ENCODE measurements around the gene HBA1. TPM values are rescaled to one million over a fixed set of nuclear protein-coding genes. Genes with fewer than 3 reads are reported as not detected.
"Not testable (repeated sequence)": the region's sequence is repeated elsewhere in the genome, so short reads cannot be mapped to it uniquely, and the experiment has no call there.

The HBA1 gene
- total RNA-seq (ENCODE audit: low replicate concordance): not detected in 2 replicates
- long read RNA-seq: 0 reads

DNA sequence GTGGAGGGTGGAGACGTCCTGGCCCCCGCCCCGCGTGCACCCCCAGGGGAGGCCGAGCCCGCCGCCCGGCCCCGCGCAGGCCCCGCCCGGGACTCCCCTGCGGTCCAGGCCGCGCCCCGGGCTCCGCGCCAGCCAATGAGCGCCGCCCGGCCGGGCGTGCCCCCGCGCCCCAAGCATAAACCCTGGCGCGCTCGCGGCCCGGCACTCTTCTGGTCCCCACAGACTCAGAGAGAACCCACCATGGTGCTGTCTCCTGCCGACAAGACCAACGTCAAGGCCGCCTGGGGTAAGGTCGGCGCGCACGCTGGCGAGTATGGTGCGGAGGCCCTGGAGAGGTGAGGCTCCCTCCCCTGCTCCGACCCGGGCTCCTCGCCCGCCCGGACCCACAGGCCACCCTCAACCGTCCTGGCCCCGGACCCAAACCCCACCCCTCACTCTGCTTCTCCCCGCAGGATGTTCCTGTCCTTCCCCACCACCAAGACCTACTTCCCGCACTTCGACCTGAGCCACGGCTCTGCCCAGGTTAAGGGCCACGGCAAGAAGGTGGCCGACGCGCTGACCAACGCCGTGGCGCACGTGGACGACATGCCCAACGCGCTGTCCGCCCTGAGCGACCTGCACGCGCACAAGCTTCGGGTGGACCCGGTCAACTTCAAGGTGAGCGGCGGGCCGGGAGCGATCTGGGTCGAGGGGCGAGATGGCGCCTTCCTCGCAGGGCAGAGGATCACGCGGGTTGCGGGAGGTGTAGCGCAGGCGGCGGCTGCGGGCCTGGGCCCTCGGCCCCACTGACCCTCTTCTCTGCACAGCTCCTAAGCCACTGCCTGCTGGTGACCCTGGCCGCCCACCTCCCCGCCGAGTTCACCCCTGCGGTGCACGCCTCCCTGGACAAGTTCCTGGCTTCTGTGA is at the start of gene HBA1:
TSS of gene HBA1 (plus strand) at position 204 of the 906 bp plus-strand sequence. CDS start at position 241, 37 bp downstream.
- peak within 1 kb of the TSS; percentile 65 for H3K4me3 Mint-ChIP-seq
- not testable (repeated sequence) for H3K9me3 Mint-ChIP-seq; H3K27ac Mint-ChIP-seq; H3K4me1 Mint-ChIP-seq (ENCODE audit: unreplicated experiment); DNase-seq (ENCODE audit: extremely low spot score, unreplicated experiment); H3K36me3 Mint-ChIP-seq
- H3K27me3 Mint-ChIP-seq: peaks cover 60% of the 10 kb centered on the region

DNA sequence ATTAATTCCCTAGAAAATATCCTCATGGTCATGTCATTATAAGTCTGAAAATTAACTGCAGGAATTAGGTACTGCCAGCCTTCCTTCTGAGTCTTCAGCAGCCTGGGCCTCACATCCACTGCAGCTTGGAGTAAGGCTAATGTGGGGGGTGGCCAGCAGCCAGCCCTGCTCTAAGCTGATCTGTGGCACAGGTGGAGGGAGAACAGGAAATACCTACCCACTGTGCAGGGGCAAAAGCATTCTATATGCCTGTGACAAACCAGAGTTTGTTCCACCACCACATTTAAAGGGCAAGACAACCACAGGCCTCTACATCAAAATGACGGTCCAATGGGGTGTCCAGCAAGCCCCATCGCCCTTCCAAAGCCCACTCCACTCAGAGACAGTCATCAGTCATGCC is 47.4 kb upstream of the HBA1 start:
- Mint-ChIP-seq H3K4me1 (ENCODE audit: unreplicated experiment) (no peaks in the 10 kb centered on the region), H3K27me3 (no peaks in the 10 kb centered on the region), H3K4me3 (no peak overlapping the region), H3K36me3 (peaks cover under 1% of the 10 kb centered on the region), H3K27ac (no peak overlapping the region), H3K9me3 (no peaks in the 10 kb centered on the region)
- DNase-seq (ENCODE audit: extremely low spot score, unreplicated experiment): no peak
- no peak for TF ChIP-seq CTCF (conservative IDR thresholded peaks at IDR 0.05)

DNA sequence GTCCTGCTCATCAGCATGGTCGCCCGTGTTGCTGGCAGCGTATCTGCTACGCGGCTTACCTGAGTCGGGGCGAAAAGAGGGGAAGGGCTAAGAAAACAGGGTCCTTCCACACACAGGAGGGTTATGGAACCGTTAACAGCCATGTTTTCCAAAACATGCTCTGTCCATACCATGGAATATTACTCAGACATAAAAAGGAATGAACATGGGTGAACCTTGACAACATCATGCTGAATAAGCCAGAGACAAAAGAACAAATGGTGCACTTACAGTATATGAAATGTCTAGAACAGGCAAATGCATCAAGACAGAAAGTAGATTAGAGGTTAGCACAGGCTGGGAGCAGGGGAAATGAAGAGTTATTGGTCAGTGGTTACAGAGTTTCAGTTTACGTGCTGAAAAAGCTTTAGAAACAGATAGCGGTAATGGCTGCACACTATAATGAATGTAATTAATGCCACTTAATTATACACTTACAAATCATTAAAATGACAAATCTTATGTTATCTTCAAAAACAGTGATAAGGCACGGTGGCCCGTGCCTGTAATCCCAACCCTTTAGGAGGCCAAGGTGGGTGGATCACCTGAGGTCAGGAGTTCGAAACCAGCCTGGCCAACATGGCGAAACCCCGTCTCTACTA is 45.8 kb upstream of the HBA1 start:
- TF ChIP-seq CTCF (conservative IDR thresholded peaks at IDR 0.05): no peak
- no peak overlapping the region for H3K4me3 Mint-ChIP-seq
- H3K36me3 Mint-ChIP-seq: peaks cover 4% of the 10 kb centered on the region
- no peaks in the 10 kb centered on the region for H3K27me3 Mint-ChIP-seq
- no peak overlapping the region for H3K27ac Mint-ChIP-seq
- no peaks in the 10 kb centered on the region for H3K9me3 Mint-ChIP-seq
- no peaks in the 10 kb centered on the region for H3K4me1 Mint-ChIP-seq (ENCODE audit: unreplicated experiment)
- DNase-seq (ENCODE audit: extremely low spot score, unreplicated experiment): no peak

DNA sequence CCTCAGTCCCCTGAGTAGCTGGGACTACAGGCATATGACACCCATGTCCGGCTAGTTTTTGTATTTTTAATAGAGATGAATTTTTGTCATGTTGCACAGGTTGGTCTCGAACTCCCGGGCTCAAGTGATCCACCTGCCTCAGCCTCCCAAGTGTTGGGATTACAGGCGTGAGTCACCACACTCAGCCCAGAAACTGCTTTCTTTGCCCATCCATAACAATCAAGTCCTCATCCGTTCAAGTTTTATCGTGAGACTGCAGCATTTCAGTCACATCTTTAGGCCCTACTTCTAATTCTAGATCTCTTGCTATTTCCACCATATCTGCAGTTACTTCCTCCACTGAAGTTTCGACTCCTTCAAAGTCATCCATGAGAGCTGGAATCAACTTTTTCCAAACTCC is 44.4 kb upstream of the HBA1 start:
- H3K27ac Mint-ChIP-seq: no peak overlapping the region
- DNase-seq (ENCODE audit: extremely low spot score, unreplicated experiment): no peak
- H3K4me3 Mint-ChIP-seq: no peak overlapping the region
- TF ChIP-seq CTCF (conservative IDR thresholded peaks at IDR 0.05): no peak
- peaks cover 8% of the 10 kb centered on the region for H3K36me3 Mint-ChIP-seq
- H3K27me3 Mint-ChIP-seq: no peaks in the 10 kb centered on the region
- H3K9me3 Mint-ChIP-seq: no peaks in the 10 kb centered on the region
- peaks cover 6% of the 10 kb centered on the region for H3K4me1 Mint-ChIP-seq (ENCODE audit: unreplicated experiment)

GRCh38 chr16:133716-134115 is 42.8 kb upstream of the HBA1 start:
- no peaks in the 10 kb centered on the region for H3K27me3 Mint-ChIP-seq
- no peak for DNase-seq (ENCODE audit: extremely low spot score, unreplicated experiment)
- TF ChIP-seq CTCF (conservative IDR thresholded peaks at IDR 0.05): no peak
- H3K9me3 Mint-ChIP-seq: no peaks in the 10 kb centered on the region
- H3K4me3 Mint-ChIP-seq: no peak overlapping the region
- peaks cover 6% of the 10 kb centered on the region for H3K4me1 Mint-ChIP-seq (ENCODE audit: unreplicated experiment)
- no peak overlapping the region for H3K27ac Mint-ChIP-seq
- H3K36me3 Mint-ChIP-seq: peaks cover 8% of the 10 kb centered on the region

GRCh38 chr16:138049-138417 is 38.4 kb upstream of the HBA1 start:
- no peaks in the 10 kb centered on the region for H3K9me3 Mint-ChIP-seq
- H3K4me1 Mint-ChIP-seq (ENCODE audit: unreplicated experiment): peaks cover 6% of the 10 kb centered on the region
- H3K27ac Mint-ChIP-seq: peak overlapping the region; percentile 59
- peak overlapping the region; percentile 89 for H3K4me3 Mint-ChIP-seq
- TF ChIP-seq CTCF (conservative IDR thresholded peaks at IDR 0.05): no peak
- no peaks in the 10 kb centered on the region for H3K27me3 Mint-ChIP-seq
- peaks cover 8% of the 10 kb centered on the region for H3K36me3 Mint-ChIP-seq
- peak; percentile 76 for DNase-seq (ENCODE audit: extremely low spot score, unreplicated experiment)

Measured in type B pancreatic cell (in vitro differentiated cells).